HCT116 (cell line): ENCODE data around the gene RAPH1. TPM values are rescaled to one million over a fixed set of nuclear protein-coding genes. Genes with fewer than 3 reads are reported as not detected.

Experiments
- ATAC-seq: fragments of 200-7000 bp; cut with Tn5 transposase; 2 replicates; pipeline ENCODE4 v1.9.1; 2020; ENCODE audit warnings: mild to moderate bottlenecking, moderate library complexity
- BruUV-seq: library from RNA; stranded (reverse); fragments of 400-500 nt; replicated peaks from 2 replicates; lab custom pipeline; 2021; lab: Mats Ljungman, UMichigan
- CTCF ChIA-PET: fragments of 300-600 bp; sonication (Branson Sonifier 250); formaldehyde crosslinking; loops from one replicate; lab custom pipeline; 2021; ENCODE audit warnings: antibody characterized with exemption; lab: Charles Lee
- POLR2A ChIA-PET: fragments of 300-600, 350-600 bp; sonication (Branson Sonifier 250); formaldehyde crosslinking; loops from one replicate; lab custom pipeline; 2021; ENCODE audit warnings: antibody characterized with exemption; lab: Charles Lee
- RAD21 ChIA-PET, 2 experiments: fragments of 300-600 bp; sonication (Branson Sonifier 250); formaldehyde crosslinking; loops; one replicate each; lab custom pipeline; 2023; ENCODE audit warnings: low total read pairs in 2 of 2; ENCODE audit not compliant: uncharacterized antibody in 2 of 2, unreplicated experiment in 2 of 2, low non-redundant PET in 1 of 2; lab: Charles Lee
- DNase-seq: peaks from one replicate; pipeline ENCODE4 v3.0.0-alpha.2; 2010; ENCODE audit warnings: low read depth, low spot score
- H2AFZ ChIP-seq: fragments of 200-600 bp; shearing (Covaris generic), sonication (generic); 2 replicates; pipeline ENCODE4 v1.6.1; 2017; ENCODE audit warnings: low read depth, mixed run types, mixed read lengths, antibody characterized with exemption, low read length; ENCODE audit not compliant: poor library complexity, severe bottlenecking
- H3K27ac ChIP-seq: 2 replicates; pipeline ENCODE4 v1.5.1; 2012; ENCODE audit warnings: low read depth, low read length
- H3K27me3 ChIP-seq: fragments of 200-600 bp; sonication (generic); 2 replicates; pipeline ENCODE4 v1.6.1; 2016; ENCODE audit warnings: mixed run types, low read length, mixed read lengths; ENCODE audit not compliant: insufficient read depth
- H3K36me3 ChIP-seq, 2 experiments: fragments of 200-500 bp in 1 of 2; fragments of 200-600 bp in 1 of 2; sonication (Bioruptor generic) in 1 of 2; sonication (generic) in 1 of 2; 2 replicates each; pipeline versions ENCODE4 v1.5.1 to v1.6.1; 2014 to 2016; ENCODE audit warnings: low read length in 2 of 2, inconsistent platforms in 1 of 2, mixed read lengths in 1 of 2, mixed run types in 1 of 2; ENCODE audit not compliant: insufficient read depth in 2 of 2, control insufficient read depth in 1 of 2
- H3K4me1 ChIP-seq, 2 experiments: fragments of 200-600 bp in 1 of 2; sonication (generic) in 1 of 2; 2 replicates each; pipeline versions ENCODE4 v1.5.1 to v1.6.1; 2012 to 2017; ENCODE audit warnings: low read length in 2 of 2, inconsistent platforms in 1 of 2, mild to moderate bottlenecking in 1 of 2, mixed read lengths in 1 of 2, mixed run types in 1 of 2, moderate library complexity in 1 of 2; ENCODE audit not compliant: insufficient read depth in 2 of 2, control insufficient read depth in 1 of 2
- H3K4me2 ChIP-seq: fragments of 200-600 bp; sonication (generic); 2 replicates; pipeline ENCODE4 v1.6.1; 2017; ENCODE audit warnings: mixed run types, low read length, mixed read lengths
- H3K4me3 ChIP-seq, 2 experiments: fragments of 200-600 bp in 1 of 2; sonication (generic) in 1 of 2; replicated peaks in 1 of 2; 2 replicates each; pipeline ENCODE4 v1.5.1; 2011 to 2016; ENCODE audit warnings: low read length in 2 of 2, control low read depth in 1 of 2, low read depth in 1 of 2, mild to moderate bottlenecking in 1 of 2, mixed read lengths in 1 of 2, mixed run types in 1 of 2
- H3K79me2 ChIP-seq: fragments of 200-600 bp; sonication (generic); 2 replicates; pipeline ENCODE4 v1.6.1; 2017; ENCODE audit warnings: mild to moderate bottlenecking, mixed run types, low read length, moderate library complexity, mixed read lengths; ENCODE audit not compliant: insufficient read depth
- H3K9ac ChIP-seq: fragments of 200-600 bp; sonication (generic); 2 replicates; pipeline ENCODE4 v1.6.1; 2016; ENCODE audit warnings: low read length, mixed read lengths
- H3K9me2 ChIP-seq: fragments of 200-600 bp; sonication (generic), shearing (Covaris generic); 2 replicates; pipeline ENCODE4 v1.6.1; 2017; ENCODE audit warnings: mixed run types, mild to moderate bottlenecking, moderate library complexity; ENCODE audit not compliant: insufficient read depth
- H3K9me3 ChIP-seq, 2 experiments: fragments of 200-500 bp in 1 of 2; fragments of 200-600 bp in 1 of 2; sonication (Bioruptor generic) in 1 of 2; sonication (generic) in 1 of 2; 2 replicates each; pipeline ENCODE4 v1.6.1; 2014 to 2017; ENCODE audit warnings: low read length in 2 of 2, mixed read lengths in 2 of 2, inconsistent platforms in 1 of 2, low read depth in 1 of 2, mild to moderate bottlenecking in 1 of 2, mixed run types in 1 of 2, moderate library complexity in 1 of 2; ENCODE audit not compliant: control insufficient read depth in 1 of 2, insufficient read depth in 1 of 2
- H4K20me1 ChIP-seq: fragments of 200-600 bp; sonication (generic), shearing (Covaris generic); 2 replicates; pipeline ENCODE4 v1.6.1; 2017; ENCODE audit warnings: mixed run types, mild to moderate bottlenecking, moderate library complexity; ENCODE audit not compliant: insufficient read depth
- ATF3 ChIP-seq: IDR thresholded peaks from 2 replicates; pipeline ENCODE4 v1.6.1; 2012
- CEBPB ChIP-seq: IDR thresholded peaks from 2 replicates; pipeline ENCODE4 v1.6.1; 2012; ENCODE audit warnings: low read depth
- CTCF ChIP-seq, 3 experiments: fragments of 200-600 bp in 1 of 3; sonication (generic) in 1 of 3; IDR thresholded peaks in 2 of 3; conservative IDR thresholded peaks in 1 of 3; 2 replicates each; pipeline ENCODE4 v1.5.1; 2012 to 2017; ENCODE audit warnings: low read depth in 2 of 3, low read length in 2 of 3, antibody characterized with exemption in 1 of 3, borderline replicate concordance in 1 of 3, control low read depth in 1 of 3, mild to moderate bottlenecking in 1 of 3, mixed read lengths in 1 of 3, mixed run types in 1 of 3, moderate library complexity in 1 of 3; ENCODE audit not compliant: insufficient read depth in 1 of 3
- EGR1 ChIP-seq: IDR thresholded peaks from 2 replicates; pipeline ENCODE4 v1.6.1; 2012; ENCODE audit warnings: low read depth
- ELF1 ChIP-seq: IDR thresholded peaks from 2 replicates; pipeline ENCODE4 v1.6.1; 2012; ENCODE audit warnings: low read depth, borderline replicate concordance
- EZH2phosphoT487 ChIP-seq: fragments of 200-600 bp; IDR thresholded peaks from 2 replicates; pipeline ENCODE4 v1.6.1; 2018; ENCODE audit warnings: antibody characterized with exemption, borderline replicate concordance
- FOSL1 ChIP-seq: IDR thresholded peaks from 2 replicates; pipeline ENCODE4 v1.6.1; 2012; ENCODE audit warnings: low read depth
- JUND ChIP-seq: IDR thresholded peaks from 2 replicates; pipeline ENCODE4 v1.6.1; 2012
- POLR2AphosphoS5 ChIP-seq: IDR thresholded peaks from 2 replicates; pipeline ENCODE4 v1.6.1; 2011; ENCODE audit warnings: mild to moderate bottlenecking, low read depth, low read length, moderate library complexity
- RAD21 ChIP-seq: IDR thresholded peaks from 2 replicates; pipeline ENCODE4 v1.6.1; 2012; ENCODE audit warnings: low read depth, mild to moderate bottlenecking
- SP1 ChIP-seq: IDR thresholded peaks from 2 replicates; pipeline ENCODE4 v1.6.1; 2012; ENCODE audit warnings: low read depth
- TCF7L2 ChIP-seq: IDR thresholded peaks from 2 replicates; pipeline ENCODE4 v1.7.0; 2011; ENCODE audit warnings: borderline replicate concordance, inconsistent platforms; ENCODE audit not compliant: insufficient read depth, insufficient read length; ENCODE audit errors: extremely low read depth
- YY1 ChIP-seq: IDR thresholded peaks from 2 replicates; pipeline ENCODE4 v1.6.1; 2011; ENCODE audit warnings: low read length, low read depth, moderate library complexity, mild to moderate bottlenecking; ENCODE audit not compliant: insufficient replicate concordance; ENCODE audit errors: extremely low read depth
- ZBTB33 ChIP-seq: IDR thresholded peaks from 2 replicates; pipeline ENCODE4 v1.6.1; 2011; ENCODE audit warnings: mild to moderate bottlenecking, low read length, moderate library complexity; ENCODE audit not compliant: insufficient replicate concordance; ENCODE audit errors: extremely low read depth
- ZNF274 ChIP-seq: fragments of 200-500 bp; sonication (Bioruptor generic); IDR thresholded peaks from 2 replicates; pipeline ENCODE4 v1.6.1; 2014; ENCODE audit warnings: mild to moderate bottlenecking, low read depth, low read length, inconsistent platforms
- intact Hi-C: fragments of 100-400 bp; cut with micrococcal nuclease; formaldehyde crosslinking; loops from 2 replicates; pipeline ENCODE4 v1.10.0; 2022
- total RNA-seq: library from RNA; stranded (reverse); gene quantifications from one replicate; pipeline ENCODE4 v1.2.1, GENCODE V29; 2021; ENCODE audit not compliant: unreplicated experiment
- TF ChIP-seq, protein P1 (sequence below): IDR thresholded peaks from 2 replicates; pipeline ENCODE4 v1.6.1; 2012; ENCODE audit warnings: low read depth
- TF ChIP-seq, protein P2 (sequence below): IDR thresholded peaks from 2 replicates; pipeline ENCODE4 v1.6.1; 2012

The RAPH1 gene
- total RNA-seq, 1 experiment from 2014 or later, result 22.3 TPM

- TF ChIP-seq, protein P1, sequence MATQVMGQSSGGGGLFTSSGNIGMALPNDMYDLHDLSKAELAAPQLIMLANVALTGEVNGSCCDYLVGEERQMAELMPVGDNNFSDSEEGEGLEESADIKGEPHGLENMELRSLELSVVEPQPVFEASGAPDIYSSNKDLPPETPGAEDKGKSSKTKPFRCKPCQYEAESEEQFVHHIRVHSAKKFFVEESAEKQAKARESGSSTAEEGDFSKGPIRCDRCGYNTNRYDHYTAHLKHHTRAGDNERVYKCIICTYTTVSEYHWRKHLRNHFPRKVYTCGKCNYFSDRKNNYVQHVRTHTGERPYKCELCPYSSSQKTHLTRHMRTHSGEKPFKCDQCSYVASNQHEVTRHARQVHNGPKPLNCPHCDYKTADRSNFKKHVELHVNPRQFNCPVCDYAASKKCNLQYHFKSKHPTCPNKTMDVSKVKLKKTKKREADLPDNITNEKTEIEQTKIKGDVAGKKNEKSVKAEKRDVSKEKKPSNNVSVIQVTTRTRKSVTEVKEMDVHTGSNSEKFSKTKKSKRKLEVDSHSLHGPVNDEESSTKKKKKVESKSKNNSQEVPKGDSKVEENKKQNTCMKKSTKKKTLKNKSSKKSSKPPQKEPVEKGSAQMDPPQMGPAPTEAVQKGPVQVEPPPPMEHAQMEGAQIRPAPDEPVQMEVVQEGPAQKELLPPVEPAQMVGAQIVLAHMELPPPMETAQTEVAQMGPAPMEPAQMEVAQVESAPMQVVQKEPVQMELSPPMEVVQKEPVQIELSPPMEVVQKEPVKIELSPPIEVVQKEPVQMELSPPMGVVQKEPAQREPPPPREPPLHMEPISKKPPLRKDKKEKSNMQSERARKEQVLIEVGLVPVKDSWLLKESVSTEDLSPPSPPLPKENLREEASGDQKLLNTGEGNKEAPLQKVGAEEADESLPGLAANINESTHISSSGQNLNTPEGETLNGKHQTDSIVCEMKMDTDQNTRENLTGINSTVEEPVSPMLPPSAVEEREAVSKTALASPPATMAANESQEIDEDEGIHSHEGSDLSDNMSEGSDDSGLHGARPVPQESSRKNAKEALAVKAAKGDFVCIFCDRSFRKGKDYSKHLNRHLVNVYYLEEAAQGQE, result no peak
- TF ChIP-seq SP1 (no peak), CEBPB (no peak), RAD21 (no peak), TCF7L2 (no peak)
These were observed 92.6 kb downstream of the RAPH1 start (continued) for GRCh38 chr2:203442463-203442862.

GRCh38 chr2:203441463-203441862 is 93.6 kb downstream of the RAPH1 start:
- Histone ChIP-seq H3K36me3 (peaks cover 2 to 12% of the 10 kb centered on the region in 2 experiments; a peak in 2 of 4 replicates), H3K79me2 (no peaks in the 10 kb centered on the region), H3K9me2 (no peaks in the 10 kb centered on the region), H3K9ac (no peak overlapping the region), H3K9me3 (no peaks in the 10 kb centered on the region), H3K4me3 (no peak overlapping the region), H3K4me2 (no peak overlapping the region), H2AFZ (no peak overlapping the region), H4K20me1 (no peaks in the 10 kb centered on the region), H3K27me3 (no peaks in the 10 kb centered on the region), H3K27ac (no peak overlapping the region), H3K4me1 (no peaks in the 10 kb centered on the region)
- RAD21 ChIA-PET, result no interaction called here
- intact Hi-C loops, result no loop called here
- no peak for TF ChIP-seq FOSL1
- TF ChIP-seq TCF7L2, result no peak
- TF ChIP-seq CTCF (IDR thresholded peaks at IDR 0.05 in 2 of 3, conservative IDR thresholded peaks at IDR 0.05 in 1 of 3; ENCODE audit: borderline replicate concordance in 1 of 3, insufficient read depth in 1 of 3, low read depth in 2 of 3, low read length in 2 of 3), result no peak
- TF ChIP-seq ELF1, result no peak
- no peak for TF ChIP-seq ATF3
- TF ChIP-seq ZNF274, result no peak
- TF ChIP-seq ZBTB33, result no peak
- TF ChIP-seq CEBPB, result no peak
- no peak for TF ChIP-seq POLR2AphosphoS5
- no peak for TF ChIP-seq YY1
- no peak for TF ChIP-seq SP1
- TF ChIP-seq, protein P2, sequence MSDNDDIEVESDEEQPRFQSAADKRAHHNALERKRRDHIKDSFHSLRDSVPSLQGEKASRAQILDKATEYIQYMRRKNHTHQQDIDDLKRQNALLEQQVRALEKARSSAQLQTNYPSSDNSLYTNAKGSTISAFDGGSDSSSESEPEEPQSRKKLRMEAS, result no peak
- TF ChIP-seq JUND, result no peak
- TF ChIP-seq EGR1, result no peak
- no peak for TF ChIP-seq EZH2phosphoT487
- CTCF ChIA-PET, result no interaction called here
- POLR2A ChIA-PET, result no interaction called here
- no peak for ATAC-seq
- BruUV-seq, result no TSS peak
- no peak for DNase-seq
